GF-D8 (cell line): Measurements from ENCODE around the gene AR.

Experiments
- DNase-seq: peaks from one replicate; lab custom pipeline; 2025; lab: John Stamatoyannopoulos, UW

The AR gene

DNA sequence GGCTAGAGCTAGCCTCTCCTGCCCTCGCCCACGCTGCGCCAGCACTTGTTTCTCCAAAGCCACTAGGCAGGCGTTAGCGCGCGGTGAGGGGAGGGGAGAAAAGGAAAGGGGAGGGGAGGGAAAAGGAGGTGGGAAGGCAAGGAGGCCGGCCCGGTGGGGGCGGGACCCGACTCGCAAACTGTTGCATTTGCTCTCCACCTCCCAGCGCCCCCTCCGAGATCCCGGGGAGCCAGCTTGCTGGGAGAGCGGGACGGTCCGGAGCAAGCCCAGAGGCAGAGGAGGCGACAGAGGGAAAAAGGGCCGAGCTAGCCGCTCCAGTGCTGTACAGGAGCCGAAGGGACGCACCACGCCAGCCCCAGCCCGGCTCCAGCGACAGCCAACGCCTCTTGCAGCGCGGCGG is at the start of gene AR:
TSS of gene AR (plus strand) at position 204 of the 400 bp plus-strand sequence. CDS start 1,126 bp downstream, outside the sequence.
- no peak for DNase-seq

DNA sequence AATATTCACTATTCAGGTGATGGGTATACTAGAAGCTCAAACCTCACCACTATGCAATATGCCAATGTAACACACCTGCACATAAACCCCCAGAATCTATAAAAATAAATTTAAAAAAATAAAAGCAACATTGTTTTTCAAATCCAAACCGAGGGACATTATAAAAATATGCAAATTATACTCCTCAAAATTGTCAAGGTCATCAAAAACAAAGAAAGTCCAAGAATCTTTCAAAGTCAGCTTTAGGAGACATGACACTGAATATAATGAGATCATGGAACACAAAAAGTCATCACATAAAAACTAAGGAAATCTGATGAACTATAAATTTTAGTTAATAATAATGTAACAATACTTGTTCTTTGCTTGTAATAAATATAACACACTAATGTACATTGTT is 43.2 kb upstream of the AR start:
- DNase-seq, result no peak

GRCh38 chrX:67503004-67503403 is 40.8 kb upstream of the AR start:
- no peak for DNase-seq

DNA sequence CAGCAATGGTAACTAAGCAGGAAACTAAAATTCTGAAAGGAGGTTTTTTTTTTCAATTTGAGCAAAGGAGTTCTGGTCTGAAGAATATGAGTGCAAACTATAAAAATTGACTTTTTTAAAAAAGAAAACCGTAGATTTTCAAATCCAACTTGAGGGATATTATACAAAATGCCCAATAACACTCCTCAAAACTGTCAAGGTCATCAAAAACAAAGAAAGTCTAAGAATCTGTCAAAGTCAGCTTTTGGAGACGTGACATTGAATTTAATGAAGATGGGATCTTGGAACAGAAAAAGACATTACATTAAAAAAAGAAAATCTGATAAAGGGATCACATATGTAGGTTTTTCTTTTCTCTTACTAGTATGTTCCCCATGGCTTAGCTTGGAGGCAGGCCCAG is 40.4 kb upstream of the AR start:
- no peak for DNase-seq

DNA sequence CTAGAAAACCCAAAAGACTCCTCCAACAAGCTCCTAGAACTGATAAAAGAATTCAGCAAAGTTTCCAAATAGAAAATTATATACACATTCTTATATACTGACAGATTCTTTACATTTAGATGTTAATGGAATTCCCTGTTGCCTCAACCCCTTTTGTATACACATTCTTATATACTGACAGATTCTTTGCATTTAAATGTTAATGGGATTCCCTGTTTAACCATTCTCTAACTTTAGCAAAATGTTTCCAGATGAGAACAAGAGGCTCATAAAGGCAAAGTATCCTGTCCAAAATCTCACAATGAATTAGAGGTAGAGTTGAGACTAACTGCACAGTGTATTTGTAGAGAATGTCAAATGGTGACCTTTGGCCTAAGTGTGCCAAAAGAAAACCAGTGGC is 23.1 kb upstream of the AR start:
- no peak for DNase-seq

GRCh38 chrX:67523002-67523681 is 20.7 kb upstream of the AR start:
- no peak for DNase-seq

- no peak for DNase-seq
Observed at GRCh38 chrX:67523932-67524331, 19.9 kb upstream of the AR start.

DNA sequence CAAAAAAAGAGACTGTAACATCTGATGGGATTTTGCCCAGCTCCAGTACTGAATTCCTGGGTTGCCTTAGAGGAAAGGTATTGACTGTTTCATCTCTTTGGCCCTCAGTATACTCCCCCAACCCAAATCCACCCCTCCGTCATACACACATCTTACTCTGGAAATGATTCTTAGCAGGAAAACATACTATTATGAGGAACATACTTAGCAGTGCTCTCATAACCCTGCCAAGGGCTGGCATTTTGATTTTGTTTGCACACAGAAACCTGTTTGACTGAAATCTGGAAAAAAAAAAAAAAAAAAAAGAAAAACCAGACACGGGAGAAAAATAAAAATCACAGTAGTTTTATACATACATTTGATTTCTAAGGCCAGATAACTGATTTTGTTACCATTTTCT is 19.4 kb upstream of the AR start:
- no peak for DNase-seq

DNA sequence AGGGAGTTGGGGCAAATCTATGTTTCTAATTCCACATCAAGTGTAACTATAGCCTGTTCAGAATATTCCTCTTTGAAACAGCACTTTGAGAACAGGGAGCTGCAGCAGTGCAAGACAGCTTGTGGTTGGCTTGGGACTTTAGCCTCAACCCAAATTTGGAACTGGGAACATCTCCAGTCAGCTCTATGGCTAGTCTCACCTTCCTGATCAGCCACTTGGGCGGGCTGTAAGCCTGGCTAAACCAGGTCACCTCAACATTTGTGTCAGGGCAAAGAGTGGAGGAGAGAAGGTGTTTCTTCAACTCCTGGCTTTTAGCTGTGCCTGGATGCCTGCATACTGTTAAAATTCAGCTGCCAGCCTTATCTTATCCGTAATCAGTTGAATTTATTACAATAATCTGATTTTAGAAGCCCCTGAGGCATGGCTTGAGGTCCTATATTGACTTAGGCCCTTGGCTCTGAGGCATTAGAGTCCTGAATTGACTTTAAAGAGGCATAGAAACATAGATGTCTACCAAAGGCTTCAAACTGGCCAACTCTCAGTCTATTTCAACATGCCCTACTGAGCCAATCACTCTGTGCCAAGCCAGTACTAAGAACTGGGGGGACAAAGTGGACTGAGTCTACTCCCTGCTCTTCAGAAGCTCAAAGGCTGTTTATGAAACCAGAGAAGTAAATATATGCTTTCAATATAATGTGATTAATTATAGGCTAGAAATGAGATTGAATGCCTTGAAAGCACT is 18.7 kb upstream of the AR start:
- no peak for DNase-seq

DNA sequence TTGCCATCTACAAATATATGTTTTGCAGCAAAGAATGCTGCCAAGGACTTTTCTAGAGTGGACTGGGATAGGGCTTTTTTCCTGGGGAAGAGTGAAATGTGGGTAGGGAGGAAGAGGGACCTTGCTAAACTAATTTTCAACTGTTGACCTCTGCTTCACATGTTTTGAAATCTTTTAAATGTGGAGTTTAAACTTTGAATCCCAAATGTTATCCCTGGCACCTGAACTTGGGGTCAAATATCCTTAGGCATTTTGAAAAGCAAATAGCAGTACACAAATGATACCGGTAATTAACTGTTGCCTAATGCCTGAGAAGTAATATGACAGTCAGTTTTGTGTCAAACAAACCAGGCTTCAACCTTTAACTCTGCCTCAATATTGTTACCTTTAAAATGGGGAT is 7.3 kb upstream of the AR start:
- DNase-seq, result no peak

DNA sequence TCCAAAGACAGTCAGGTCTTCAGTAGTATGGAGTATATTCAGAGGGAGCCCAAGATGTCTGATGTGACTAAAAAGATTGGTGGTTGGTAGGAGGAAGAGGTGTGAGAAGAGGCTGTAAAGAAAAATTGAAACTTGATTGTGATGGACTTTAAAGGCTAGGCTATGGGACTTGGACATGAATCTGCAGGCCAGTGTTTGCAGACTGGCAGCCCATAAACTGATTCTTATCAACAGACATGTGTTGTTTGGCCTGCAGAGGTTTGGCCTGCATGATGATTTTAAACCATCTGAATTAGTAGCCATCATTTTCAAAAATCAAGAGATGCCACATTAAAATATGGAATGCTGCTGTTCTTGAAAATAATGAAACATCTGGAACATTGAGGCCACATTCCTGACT is 5.4 kb upstream of the AR start:
- DNase-seq, result no peak

DNA sequence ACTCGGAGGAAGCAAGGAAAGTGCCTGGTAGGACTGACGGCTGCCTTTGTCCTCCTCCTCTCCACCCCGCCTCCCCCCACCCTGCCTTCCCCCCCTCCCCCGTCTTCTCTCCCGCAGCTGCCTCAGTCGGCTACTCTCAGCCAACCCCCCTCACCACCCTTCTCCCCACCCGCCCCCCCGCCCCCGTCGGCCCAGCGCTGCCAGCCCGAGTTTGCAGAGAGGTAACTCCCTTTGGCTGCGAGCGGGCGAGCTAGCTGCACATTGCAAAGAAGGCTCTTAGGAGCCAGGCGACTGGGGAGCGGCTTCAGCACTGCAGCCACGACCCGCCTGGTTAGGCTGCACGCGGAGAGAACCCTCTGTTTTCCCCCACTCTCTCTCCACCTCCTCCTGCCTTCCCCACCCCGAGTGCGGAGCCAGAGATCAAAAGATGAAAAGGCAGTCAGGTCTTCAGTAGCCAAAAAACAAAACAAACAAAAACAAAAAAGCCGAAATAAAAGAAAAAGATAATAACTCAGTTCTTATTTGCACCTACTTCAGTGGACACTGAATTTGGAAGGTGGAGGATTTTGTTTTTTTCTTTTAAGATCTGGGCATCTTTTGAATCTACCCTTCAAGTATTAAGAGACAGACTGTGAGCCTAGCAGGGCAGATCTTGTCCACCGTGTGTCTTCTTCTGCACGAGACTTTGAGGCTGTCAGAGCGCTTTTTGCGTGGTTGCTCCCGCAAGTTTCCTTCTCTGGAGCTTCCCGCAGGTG is 637 bp downstream of the AR start:
- no peak for DNase-seq

- DNase-seq, result no peak
Observed at GRCh38 chrX:67545036-67545821, 1.4 kb downstream of the AR start.

DNA sequence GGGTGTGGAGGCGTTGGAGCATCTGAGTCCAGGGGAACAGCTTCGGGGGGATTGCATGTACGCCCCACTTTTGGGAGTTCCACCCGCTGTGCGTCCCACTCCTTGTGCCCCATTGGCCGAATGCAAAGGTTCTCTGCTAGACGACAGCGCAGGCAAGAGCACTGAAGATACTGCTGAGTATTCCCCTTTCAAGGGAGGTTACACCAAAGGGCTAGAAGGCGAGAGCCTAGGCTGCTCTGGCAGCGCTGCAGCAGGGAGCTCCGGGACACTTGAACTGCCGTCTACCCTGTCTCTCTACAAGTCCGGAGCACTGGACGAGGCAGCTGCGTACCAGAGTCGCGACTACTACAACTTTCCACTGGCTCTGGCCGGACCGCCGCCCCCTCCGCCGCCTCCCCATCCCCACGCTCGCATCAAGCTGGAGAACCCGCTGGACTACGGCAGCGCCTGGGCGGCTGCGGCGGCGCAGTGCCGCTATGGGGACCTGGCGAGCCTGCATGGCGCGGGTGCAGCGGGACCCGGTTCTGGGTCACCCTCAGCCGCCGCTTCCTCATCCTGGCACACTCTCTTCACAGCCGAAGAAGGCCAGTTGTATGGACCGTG is 2.2 kb downstream of the AR start:
- DNase-seq, result no peak

- DNase-seq, result no peak
Observed at GRCh38 chrX:67546496-67547423, 2.9 kb downstream of the AR start.

GRCh38 chrX:67555578-67556203 is 11.9 kb downstream of the AR start:
- no peak for DNase-seq

DNA sequence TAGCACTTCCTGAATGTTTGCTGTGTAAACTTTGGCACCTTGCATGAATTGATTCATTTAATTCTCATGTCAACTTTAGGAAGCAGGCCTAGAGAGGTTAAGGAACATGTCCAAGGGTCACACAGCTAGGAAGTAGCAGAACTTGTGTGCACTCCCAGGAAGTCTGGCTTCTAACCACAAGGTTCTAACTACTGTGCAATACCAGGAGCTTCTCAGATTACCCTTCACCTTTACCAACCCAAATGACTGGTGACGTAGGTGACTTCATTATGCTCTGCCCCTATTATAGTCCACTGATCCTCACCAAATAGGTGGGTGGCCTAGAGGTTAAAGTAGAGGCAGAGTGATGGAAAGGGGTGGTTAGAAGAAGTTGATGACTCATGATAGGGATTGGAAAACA is 14.4 kb downstream of the AR start:
- DNase-seq, result no peak

GRCh38 chrX:67563469-67564448 is 19.9 kb downstream of the AR start:
- DNase-seq, result no peak

GRCh38 chrX:67564475-67564874 is 20.7 kb downstream of the AR start:
- DNase-seq, result no peak
